CD14-positive monocyte (primary cell): ENCODE data around the gene CYP4B1. TPM values are rescaled to one million over a fixed set of nuclear protein-coding genes. Genes with fewer than 3 reads are reported as not detected.
"Not testable (repeated sequence)": the region's sequence is repeated elsewhere in the genome, so short reads cannot be mapped to it uniquely, and the experiment has no call there.

Source experiments
- DNase-seq, 3 donors: peaks; one replicate each; pipeline ENCODE4 v3.0.0-alpha.2; 2011 to 2022
- H2AFZ ChIP-seq: 2 replicates; pipeline ENCODE4 v1.6.0; 2012; ENCODE audit warnings: mild to moderate bottlenecking, low read depth, low read length, inconsistent platforms; ENCODE audit not compliant: insufficient read depth, poor library complexity, severe bottlenecking
- H3K27ac ChIP-seq, 2 donors: 1 replicate in 1 of 2; 2 replicates in 1 of 2; pipeline ENCODE4 v1.5.1; 2012 to 2013; ENCODE audit warnings: low read length in 2 of 2, control low read depth in 1 of 2, inconsistent platforms in 1 of 2, low read depth in 1 of 2, mild to moderate bottlenecking in 1 of 2
- H3K27me3 ChIP-seq, 2 donors: one replicate each; pipeline versions ENCODE4 v1.6.0 to v1.6.1; 2011 to 2013; ENCODE audit warnings: low read length in 2 of 2; ENCODE audit not compliant: control insufficient read depth in 2 of 2, insufficient read depth in 2 of 2
- H3K36me3 ChIP-seq, 2 donors: replicated peaks in 1 of 2; 1 replicate in 1 of 2; 2 replicates in 1 of 2; pipeline versions ENCODE4 v1.5.1 to v1.6.1; 2012 to 2013; ENCODE audit warnings: low read length in 2 of 2, control low read depth in 1 of 2, inconsistent platforms in 1 of 2, mild to moderate bottlenecking in 1 of 2; ENCODE audit not compliant: insufficient read depth in 2 of 2, control insufficient read depth in 1 of 2
- H3K4me1 ChIP-seq, 2 donors: 1 replicate in 1 of 2; 2 replicates in 1 of 2; pipeline versions ENCODE4 v1.5.1 to v1.6.1; 2012 to 2013; ENCODE audit warnings: low read length in 2 of 2, control low read depth in 1 of 2, inconsistent platforms in 1 of 2, mild to moderate bottlenecking in 1 of 2, moderate library complexity in 1 of 2; ENCODE audit not compliant: insufficient read depth in 2 of 2, control insufficient read depth in 1 of 2
- H3K4me2 ChIP-seq: replicated peaks from 2 replicates; pipeline ENCODE3; 2012; ENCODE audit warnings: low read length, moderate library complexity, mild to moderate bottlenecking; ENCODE audit not compliant: poor library complexity, severe bottlenecking; ENCODE audit errors: extremely low read depth
- H3K4me3 ChIP-seq, 3 experiments: fragments of 200-600 bp in 1 of 3; sonication (generic) in 1 of 3; replicated peaks in 1 of 3; 1 replicate in 2 of 3; 2 replicates in 1 of 3; pipeline ENCODE4 v1.5.1; 2011 to 2013; ENCODE audit warnings: low read length in 3 of 3, mild to moderate bottlenecking in 3 of 3, control low read depth in 2 of 3, low read depth in 2 of 3, inconsistent platforms in 1 of 3, moderate library complexity in 1 of 3
- H3K79me2 ChIP-seq: 2 replicates; pipeline ENCODE4 v1.6.0; 2012; ENCODE audit warnings: mild to moderate bottlenecking, control low read depth, inconsistent platforms, low read length, moderate library complexity; ENCODE audit not compliant: insufficient read depth
- H3K9ac ChIP-seq: 2 replicates; pipeline ENCODE4 v1.6.0; 2017; ENCODE audit warnings: low read length, mild to moderate bottlenecking; ENCODE audit not compliant: insufficient read depth, poor library complexity, severe bottlenecking
- H3K9me3 ChIP-seq, 2 donors: replicated peaks in 1 of 2; 1 replicate in 1 of 2; 2 replicates in 1 of 2; pipeline versions ENCODE4 v1.5.1 to v1.6.1; 2012 to 2013; ENCODE audit warnings: low read length in 2 of 2, control low read depth in 1 of 2; ENCODE audit not compliant: control insufficient read depth in 1 of 2, insufficient read depth in 1 of 2
- H4K20me1 ChIP-seq: 2 replicates; pipeline ENCODE4 v1.6.0; 2012; ENCODE audit warnings: mild to moderate bottlenecking, low read length, control low read depth, moderate library complexity; ENCODE audit not compliant: insufficient read depth
- H3K27ac Mint-ChIP-seq, 7 donors: one replicate each; pipeline ENCODE4 v1.8.0; 2020; ENCODE audit warnings: mild to moderate bottlenecking in 7 of 7, mixed read lengths in 7 of 7, moderate library complexity in 6 of 7, inconsistent platforms in 2 of 7
- H3K27me3 Mint-ChIP-seq, 3 donors: one replicate each; pipeline ENCODE4 v1.8.0; 2021 to 2022; ENCODE audit warnings: low read depth in 3 of 3, mild to moderate bottlenecking in 3 of 3, mixed read lengths in 3 of 3, moderate library complexity in 3 of 3, inconsistent platforms in 1 of 3
- H3K36me3 Mint-ChIP-seq, 2 donors: one replicate each; pipeline ENCODE4 v1.8.0; 2020; ENCODE audit warnings: mixed read lengths in 2 of 2, inconsistent platforms in 1 of 2, mild to moderate bottlenecking in 1 of 2
- H3K4me1 Mint-ChIP-seq: one replicate; pipeline ENCODE4 v1.8.0; 2020; ENCODE audit warnings: mild to moderate bottlenecking, mixed read lengths
- H3K4me3 Mint-ChIP-seq, 2 donors: one replicate each; pipeline ENCODE4 v1.8.0; 2020; ENCODE audit warnings: mild to moderate bottlenecking in 2 of 2, mixed read lengths in 2 of 2, moderate library complexity in 1 of 2
- H3K9me3 Mint-ChIP-seq, 7 donors: one replicate each; pipeline ENCODE4 v1.8.0; 2020 to 2022; ENCODE audit warnings: mixed read lengths in 7 of 7, mild to moderate bottlenecking in 6 of 7, moderate library complexity in 6 of 7, inconsistent platforms in 2 of 7
- WGBS: methylation state at CpG from one replicate; pipeline ENCODE4 v1.1.5; 2013; ENCODE audit warnings: missing lambda C conversion rate; ENCODE audit not compliant: insufficient coverage; 5-methylcytosine and 5-hydroxymethylcytosine counted together
- intact Hi-C, 2 donors: fragments of 100-400 bp; cut with micrococcal nuclease; formaldehyde crosslinking; loops; one replicate each; pipeline versions ENCODE4 v1.15.0 to v1.15.1; 2023
- polyA plus RNA-seq, 3 donors: library from polyadenylated mRNA; depleted of rRNA in 1 of 3; unstranded in 2 of 3; stranded (reverse) in 1 of 3; fragments of 300-500 nt in 2 of 3; fragments of >200 nt in 1 of 3; fragmentation: Illumina TruSeq in 2 of 3; gene quantifications; 1 replicate in 2 of 3; 2 replicates in 1 of 3; pipeline ENCODE4 v1.2.3, GENCODE V29; 2012 to 2021
- TF ChIP-seq, protein P1 (sequence below): fragments of 200-600 bp; IDR thresholded peaks from one replicate; pipeline ENCODE4 v1.8.0; 2022; ENCODE audit warnings: antibody characterized with exemption, mild to moderate bottlenecking

The CYP4B1 gene
- polyA plus RNA-seq, 3 donors: not detected

DNA sequence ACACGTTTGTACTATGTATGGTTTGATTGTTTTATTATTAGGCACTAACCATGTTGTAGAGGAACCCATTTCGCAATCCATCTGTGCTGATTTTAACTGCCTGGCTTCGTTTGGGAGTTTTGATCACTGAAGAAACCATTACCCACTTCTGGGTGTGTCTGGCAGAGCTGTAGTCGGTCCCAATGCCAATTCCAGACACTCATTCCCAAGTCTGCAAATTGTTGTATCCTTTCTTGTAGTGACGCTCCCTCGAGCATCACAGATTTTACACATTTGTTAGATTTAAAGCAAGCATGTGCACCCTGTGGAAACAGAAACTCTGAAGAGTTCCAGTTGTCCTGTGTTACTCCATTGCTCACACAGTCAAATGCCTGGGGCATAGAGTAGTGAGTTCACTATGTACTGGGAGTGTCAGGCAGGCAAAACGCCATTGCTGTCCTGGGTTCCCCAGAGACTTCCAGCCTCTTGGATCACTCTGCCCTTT is 48.9 kb upstream of the CYP4B1 start:
- Histone ChIP-seq H2AFZ (no peak overlapping the region), H3K9me3 (no peaks in the 10 kb centered on the region), H3K4me1 (no peaks in the 10 kb centered on the region), H3K4me3 (no peak overlapping the region), H3K4me2 (no peak overlapping the region), H4K20me1 (no peaks in the 10 kb centered on the region), H3K79me2 (no peaks in the 10 kb centered on the region), H3K9ac (no peak overlapping the region), H3K36me3 (no peaks in the 10 kb centered on the region), H3K27ac (no peak overlapping the region), H3K27me3 (no peaks in the 10 kb centered on the region)
- DNase-seq: no peak
- Mint-ChIP-seq H3K4me1 (no peaks in the 10 kb centered on the region), H3K27me3 (peaks cover 7 to 38% (median 8%) of the 10 kb centered on the region in 3 donors), H3K9me3 (no peaks in the 10 kb centered on the region), H3K27ac (no peak overlapping the region), H3K4me3 (no peak overlapping the region), H3K36me3 (no peaks in the 10 kb centered on the region)
- TF ChIP-seq, protein P1, sequence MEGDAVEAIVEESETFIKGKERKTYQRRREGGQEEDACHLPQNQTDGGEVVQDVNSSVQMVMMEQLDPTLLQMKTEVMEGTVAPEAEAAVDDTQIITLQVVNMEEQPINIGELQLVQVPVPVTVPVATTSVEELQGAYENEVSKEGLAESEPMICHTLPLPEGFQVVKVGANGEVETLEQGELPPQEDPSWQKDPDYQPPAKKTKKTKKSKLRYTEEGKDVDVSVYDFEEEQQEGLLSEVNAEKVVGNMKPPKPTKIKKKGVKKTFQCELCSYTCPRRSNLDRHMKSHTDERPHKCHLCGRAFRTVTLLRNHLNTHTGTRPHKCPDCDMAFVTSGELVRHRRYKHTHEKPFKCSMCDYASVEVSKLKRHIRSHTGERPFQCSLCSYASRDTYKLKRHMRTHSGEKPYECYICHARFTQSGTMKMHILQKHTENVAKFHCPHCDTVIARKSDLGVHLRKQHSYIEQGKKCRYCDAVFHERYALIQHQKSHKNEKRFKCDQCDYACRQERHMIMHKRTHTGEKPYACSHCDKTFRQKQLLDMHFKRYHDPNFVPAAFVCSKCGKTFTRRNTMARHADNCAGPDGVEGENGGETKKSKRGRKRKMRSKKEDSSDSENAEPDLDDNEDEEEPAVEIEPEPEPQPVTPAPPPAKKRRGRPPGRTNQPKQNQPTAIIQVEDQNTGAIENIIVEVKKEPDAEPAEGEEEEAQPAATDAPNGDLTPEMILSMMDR: no peak
- intact Hi-C loops: no loop called here
- 50% methylated on average over 2 of the region's 7 CpGs for WGBS

GRCh38 chr1:46753985-46754384 is 44.9 kb upstream of the CYP4B1 start:
- H2AFZ ChIP-seq: no peak overlapping the region
- intact Hi-C loops: no loop called here
- H3K4me1 Mint-ChIP-seq: no peaks in the 10 kb centered on the region

GRCh38 chr1:46754707-46755106 is 44.1 kb upstream of the CYP4B1 start:
- H4K20me1 ChIP-seq, DNase-seq, H3K4me2 ChIP-seq, H3K27me3 ChIP-seq, H2AFZ ChIP-seq, intact Hi-C loops, H3K9me3 ChIP-seq, H3K27ac Mint-ChIP-seq, H3K4me3 Mint-ChIP-seq, H3K36me3 ChIP-seq, H3K36me3 Mint-ChIP-seq, H3K27ac ChIP-seq, H3K4me1 Mint-ChIP-seq, H3K9ac ChIP-seq, H3K4me3 ChIP-seq, H3K79me2 ChIP-seq, H3K4me1 ChIP-seq, H3K9me3 Mint-ChIP-seq: not testable (repeated sequence)
- H3K27me3 Mint-ChIP-seq: peaks cover 7 to 32% (median 11%) of the 10 kb centered on the region in 3 donors
- WGBS: 83% methylated on average over 4 of the region's 4 CpGs

More at GRCh38 chr1:46753985-46754384, 44.9 kb upstream of the CYP4B1 start:
- Histone ChIP-seq H3K9me3 (no peaks in the 10 kb centered on the region), H3K4me3 (no peak overlapping the region), H3K4me1 (no peaks in the 10 kb centered on the region), H3K27me3 (no peaks in the 10 kb centered on the region), H4K20me1 (no peaks in the 10 kb centered on the region), H3K27ac (no peak overlapping the region), H3K4me2 (no peak overlapping the region), H3K9ac (no peak overlapping the region), H3K79me2 (no peaks in the 10 kb centered on the region), H3K36me3 (no peaks in the 10 kb centered on the region)
- Mint-ChIP-seq H3K27ac (no peak overlapping the region), H3K4me3 (no peak overlapping the region), H3K9me3 (peaks cover 0 to 3% (median 0%) of the 10 kb centered on the region in 7 donors), H3K36me3 (no peaks in the 10 kb centered on the region), H3K27me3 (peaks cover 7 to 36% (median 11%) of the 10 kb centered on the region in 3 donors)
- TF ChIP-seq, protein P1: no peak
- DNase-seq: no peak
- 80% methylated on average over 1 of the region's 1 CpG for WGBS
